Measurements from ENCODE around the gene ARVCF. TPM values are rescaled to one million over a fixed set of nuclear protein-coding genes. Genes with fewer than 3 reads are reported as not detected.
A peak's percentile ranks its signal among the peaks of the same experiment; 100 is the strongest.
"Not testable (repeated sequence)": the region's sequence is repeated elsewhere in the genome, so short reads cannot be mapped to it uniquely, and the experiment has no call there.

The ARVCF gene
- total and polyA plus RNA-seq, 12 donors = 22.2 to 58.9 (median 32.1) TPM

DNA sequence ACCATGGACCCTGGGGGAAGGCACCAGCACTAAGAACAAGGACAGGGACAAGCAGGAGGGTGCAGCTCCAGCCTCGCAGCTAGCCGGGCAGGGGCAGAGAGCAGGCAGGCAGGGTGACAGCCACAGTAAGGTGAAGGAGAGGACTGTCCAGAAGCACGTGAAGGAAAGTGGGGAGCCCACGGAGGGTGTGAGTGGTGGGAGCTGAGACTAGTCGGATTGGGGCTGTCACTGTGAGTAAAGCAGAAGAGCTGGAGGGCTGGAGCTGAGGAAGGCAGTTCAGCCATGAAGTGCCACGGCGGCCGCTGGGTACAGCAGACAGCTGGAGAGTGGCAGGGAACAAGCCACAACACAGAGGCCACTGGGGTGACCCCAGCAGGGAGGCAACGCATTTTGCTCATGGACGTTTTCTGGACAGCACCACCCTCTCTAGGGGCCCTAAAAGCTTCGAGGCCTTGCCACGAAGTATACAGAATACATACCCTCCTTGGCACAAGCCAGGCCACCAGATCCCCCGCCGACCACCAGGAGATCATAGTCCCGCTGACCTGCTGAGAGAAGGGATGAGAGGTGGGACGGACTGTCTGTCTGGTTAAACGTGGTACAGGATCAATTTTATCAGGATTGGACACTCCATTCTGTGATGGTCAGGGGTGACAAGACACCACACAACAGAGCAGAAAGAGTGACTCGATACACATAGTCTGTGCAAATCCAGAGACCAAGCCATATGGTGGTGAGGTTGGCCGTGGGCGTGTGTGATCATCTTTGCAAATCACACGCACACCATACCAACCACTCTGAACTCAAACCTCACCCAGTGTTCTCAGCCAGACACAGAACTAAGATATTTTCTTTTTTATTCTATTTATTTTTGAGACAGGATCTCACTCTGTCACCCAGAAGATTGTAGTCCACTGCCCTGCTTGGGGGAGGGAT is 85.8 kb downstream of the ARVCF start:
- TF ChIP-seq CTCF (IDR thresholded peaks at IDR 0.05) = no peak
- no peak for DNase-seq
- Histone ChIP-seq H3K4me1 (peaks cover 0 to 9% (median 0%) of the 10 kb centered on the region in 9 donors), H3K27ac (no peak overlapping the region), H3K4me3 (no peak overlapping the region), H3K9me3 (peaks cover 0 to 10% (median 0%) of the 10 kb centered on the region in 11 donors), H3K36me3 (peaks cover 0 to 23% (median 0%) of the 10 kb centered on the region in 9 donors), H3K27me3 (no peaks in the 10 kb centered on the region)
- 91 to 95% methylated on average over 21 of the region's 21 CpGs for WGBS, 2 donors
- peak in 1 of 8 donors; percentile 14 for ATAC-seq
- intact Hi-C loops (cut with DNase I) = loop anchor here in 1 of 10 donors (2.0 kb wide), 1 partner anchor 66 kb away; no protein-coding TSS in a partner anchor

DNA sequence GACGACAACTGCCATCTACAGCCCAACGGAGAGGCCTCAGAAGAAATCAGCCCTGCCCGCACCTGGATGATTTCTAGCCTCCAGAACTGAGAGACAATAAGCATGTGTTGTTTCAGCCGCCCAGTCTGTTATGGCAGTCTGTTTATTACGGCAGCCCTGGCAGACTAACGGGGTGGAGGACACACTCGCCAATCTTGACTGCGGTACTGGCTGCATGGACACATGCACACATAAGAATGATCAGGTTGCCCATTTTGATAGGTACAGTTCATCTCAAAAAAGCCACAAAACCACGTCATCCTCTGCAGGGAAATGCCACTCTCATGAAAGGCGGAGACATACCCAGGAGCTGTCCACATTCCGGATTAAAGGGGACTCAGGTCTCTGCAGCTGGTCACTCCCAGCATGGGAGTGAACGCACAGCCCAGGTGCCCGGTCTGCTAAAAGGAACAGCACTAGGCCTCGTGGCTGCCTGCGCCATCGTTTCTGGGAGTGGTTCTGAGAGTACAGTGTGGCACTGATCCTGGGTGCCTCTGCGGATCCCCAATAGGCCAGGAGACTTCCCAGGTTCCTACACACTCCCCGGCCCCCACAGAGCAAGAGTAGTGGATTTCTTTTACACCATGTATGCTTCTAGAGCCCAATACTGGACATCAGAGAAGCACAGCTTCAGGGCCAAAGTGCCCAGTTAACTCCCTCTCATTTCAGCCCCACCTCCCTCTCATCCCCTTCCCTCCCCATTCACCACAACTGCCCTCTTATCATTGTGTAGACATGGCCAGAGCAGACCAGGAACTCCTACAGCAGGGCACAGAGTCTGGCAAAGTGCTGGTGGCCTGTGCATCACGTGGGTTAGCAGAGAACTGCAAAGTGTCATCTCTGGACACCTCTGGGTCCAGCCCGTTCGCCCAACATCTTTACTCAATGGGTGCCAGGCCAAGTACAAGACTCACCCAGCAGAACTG is 86.8 kb downstream of the ARVCF start:
- WGBS, 2 donors = 94% methylated on average over 21 of the region's 21 CpGs
- intact Hi-C loops (cut with DNase I) = loop anchor here in 1 of 10 donors (2.0 kb wide), 1 partner anchor 65 kb away; no protein-coding TSS in a partner anchor
- Histone ChIP-seq H3K4me1 (peaks cover 0 to 9% (median 0%) of the 10 kb centered on the region in 9 donors), H3K27ac (no peak overlapping the region), H3K36me3 (peaks cover 0 to 23% (median 0%) of the 10 kb centered on the region in 9 donors), H3K4me3 (no peak overlapping the region), H3K9me3 (peaks cover 0 to under 1% (median 0%) of the 10 kb centered on the region in 11 donors), H3K27me3 (no peaks in the 10 kb centered on the region)
- ATAC-seq = peak in 1 of 8 donors; percentile 38
- no peak for DNase-seq
- TF ChIP-seq CTCF (IDR thresholded peaks at IDR 0.05) = no peak

DNA sequence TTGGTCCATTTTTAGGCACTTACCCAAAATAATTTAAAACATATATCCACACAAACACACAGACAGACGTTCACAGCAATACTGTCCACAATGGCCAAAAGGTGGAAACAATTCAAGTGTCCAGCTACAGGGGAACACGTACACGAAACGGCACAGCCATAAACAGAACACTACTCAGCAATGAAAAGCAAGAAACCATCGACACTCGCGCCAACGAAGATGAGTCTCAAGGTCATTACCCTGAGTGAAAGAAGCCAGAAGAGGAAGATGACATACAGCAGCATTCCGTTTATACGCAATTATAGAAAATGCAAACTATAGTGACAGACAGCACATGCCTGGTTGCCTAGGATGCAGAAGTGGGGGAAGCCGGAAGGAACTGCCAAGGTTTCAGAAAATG is 88.4 kb downstream of the ARVCF start:
- DNase-seq = no peak
- intact Hi-C loops (cut with DNase I) = no loop called here
- Histone ChIP-seq H3K27ac (no peak overlapping the region), H3K36me3 (peaks cover 0 to 32% (median 0%) of the 10 kb centered on the region in 9 donors), H3K4me3 (no peak overlapping the region), H3K9me3 (no peaks in the 10 kb centered on the region), H3K27me3 (no peaks in the 10 kb centered on the region), H3K4me1 (peaks cover 0 to 6% (median 0%) of the 10 kb centered on the region in 9 donors)
- 90 to 91% methylated on average over 11 of the region's 11 CpGs for WGBS, 2 donors
- no peak for TF ChIP-seq CTCF (IDR thresholded peaks at IDR 0.05)
- no peak for ATAC-seq

GRCh38 chr22:19927696-19928095 is 88.9 kb downstream of the ARVCF start:
- H3K9me3 ChIP-seq = no peaks in the 10 kb centered on the region
- H3K27ac ChIP-seq = no peak overlapping the region
- TF ChIP-seq CTCF (IDR thresholded peaks at IDR 0.05) = no peak
- DNase-seq (no peak), ATAC-seq (no peak)
- H3K27me3 ChIP-seq = no peaks in the 10 kb centered on the region
- H3K4me1 ChIP-seq = peaks cover 0 to 2% (median 0%) of the 10 kb centered on the region in 9 donors
- 89 to 90% methylated on average over 7 of the region's 7 CpGs for WGBS, 2 donors
- no peak overlapping the region for H3K4me3 ChIP-seq
- intact Hi-C loops (cut with DNase I) = no loop called here
- peaks cover 0 to 32% (median 0%) of the 10 kb centered on the region in 9 donors for H3K36me3 ChIP-seq

DNA sequence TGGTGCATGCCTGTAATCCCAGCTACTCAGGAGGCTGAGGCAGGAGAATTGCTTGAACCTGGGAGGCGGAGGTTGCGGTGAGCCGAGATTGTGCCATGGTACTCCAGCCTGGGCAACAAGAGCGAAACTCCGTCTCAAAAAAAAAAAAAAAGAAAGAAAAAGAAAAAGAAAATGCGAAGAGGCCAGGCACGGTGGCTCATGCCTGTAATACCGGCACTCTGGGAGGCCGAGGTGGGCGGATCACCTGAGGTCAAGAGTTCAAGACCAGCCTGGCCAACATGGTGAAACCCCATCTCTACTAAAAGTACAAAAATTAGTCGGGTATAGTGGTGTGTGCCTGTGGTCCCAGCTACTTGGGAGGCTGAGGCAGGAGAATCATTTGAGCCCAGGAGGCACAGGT is 90.6 kb downstream of the ARVCF start:
- ATAC-seq = not testable (repeated sequence)

More for the DNA sequence above, 90.6 kb downstream of the ARVCF start:
- intact Hi-C loops (cut with DNase I); DNase-seq; H3K27me3 ChIP-seq; H3K4me3 ChIP-seq; H3K9me3 ChIP-seq; H3K4me1 ChIP-seq; H3K27ac ChIP-seq: not testable (repeated sequence)
- 87 to 97% methylated on average over 11 of the region's 11 CpGs for WGBS, 2 donors
- H3K36me3 ChIP-seq = peaks cover 0 to 31% (median 0%) of the 10 kb centered on the region in 9 donors

Data from heart right ventricle (tissue), 16 donors.